Measurements from ENCODE around the gene RPL37A. TPM values are rescaled to one million over a fixed set of nuclear protein-coding genes. Genes with fewer than 3 reads are reported as not detected.
A peak's percentile ranks its signal among the peaks of the same experiment; 100 is the strongest.

The RPL37A gene
- polyA plus RNA-seq, 1 donor from 2014 or later: 1,655 TPM

DNA sequence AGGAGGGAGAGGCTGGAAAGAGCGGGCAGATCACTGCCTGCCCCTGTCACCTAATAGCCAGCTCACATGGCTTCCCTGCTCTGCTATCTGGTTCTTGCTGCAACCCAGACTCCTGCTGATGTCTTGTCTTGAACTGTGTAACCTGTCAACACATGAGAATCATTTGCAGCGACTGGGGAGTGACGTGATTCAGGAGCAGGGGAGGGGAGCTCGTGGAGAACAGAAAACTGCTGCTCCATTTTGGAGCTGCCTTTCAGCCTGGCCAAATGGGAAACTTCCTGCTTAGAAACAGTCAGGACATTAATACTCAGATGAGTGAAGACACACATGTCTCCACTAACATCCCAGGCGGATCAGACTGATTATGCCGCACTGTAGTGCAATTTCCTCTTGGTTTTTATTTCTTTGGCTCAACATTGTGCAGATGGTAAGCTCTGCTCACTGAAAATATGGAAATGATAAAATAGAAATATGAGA, 38.1 kb downstream of the RPL37A start:
- Histone ChIP-seq H3K4me2 (ENCODE audit: low read length) (peak overlapping the region; percentile 40), H3K9ac (ENCODE audit: low read length) (peak overlapping the region; percentile 67), H3F3A (ENCODE audit: insufficient read depth, low read length, poor library complexity, severe bottlenecking) (no peaks in the 10 kb centered on the region), H3K9me3 (ENCODE audit: low read length) (no peaks in the 10 kb centered on the region), H4K20me1 (ENCODE audit: insufficient read depth) (no peaks in the 10 kb centered on the region), H2AFZ (ENCODE audit: low read depth, low read length) (no peak overlapping the region), H3K36me3 (ENCODE audit: insufficient read depth, low read length) (no peaks in the 10 kb centered on the region), H3K27ac (ENCODE audit: low read length) (peak overlapping the region; percentile 93), H3K27me3 (ENCODE audit: insufficient read depth, low read depth, low read length) (no peaks in the 10 kb centered on the region), H3K4me3 (ENCODE audit: low read length) (peak overlapping the region; percentile 54), H3K9me2 (ENCODE audit: insufficient read depth, low read length) (no peaks in the 10 kb centered on the region), H3K79me2 (replicated peaks; ENCODE audit: insufficient read depth, low read length) (no peaks in the 10 kb centered on the region)
- TF ChIP-seq TAF1 (IDR thresholded peaks at IDR 0.05; ENCODE audit: low read depth): no peak
- TF ChIP-seq, protein P1, sequence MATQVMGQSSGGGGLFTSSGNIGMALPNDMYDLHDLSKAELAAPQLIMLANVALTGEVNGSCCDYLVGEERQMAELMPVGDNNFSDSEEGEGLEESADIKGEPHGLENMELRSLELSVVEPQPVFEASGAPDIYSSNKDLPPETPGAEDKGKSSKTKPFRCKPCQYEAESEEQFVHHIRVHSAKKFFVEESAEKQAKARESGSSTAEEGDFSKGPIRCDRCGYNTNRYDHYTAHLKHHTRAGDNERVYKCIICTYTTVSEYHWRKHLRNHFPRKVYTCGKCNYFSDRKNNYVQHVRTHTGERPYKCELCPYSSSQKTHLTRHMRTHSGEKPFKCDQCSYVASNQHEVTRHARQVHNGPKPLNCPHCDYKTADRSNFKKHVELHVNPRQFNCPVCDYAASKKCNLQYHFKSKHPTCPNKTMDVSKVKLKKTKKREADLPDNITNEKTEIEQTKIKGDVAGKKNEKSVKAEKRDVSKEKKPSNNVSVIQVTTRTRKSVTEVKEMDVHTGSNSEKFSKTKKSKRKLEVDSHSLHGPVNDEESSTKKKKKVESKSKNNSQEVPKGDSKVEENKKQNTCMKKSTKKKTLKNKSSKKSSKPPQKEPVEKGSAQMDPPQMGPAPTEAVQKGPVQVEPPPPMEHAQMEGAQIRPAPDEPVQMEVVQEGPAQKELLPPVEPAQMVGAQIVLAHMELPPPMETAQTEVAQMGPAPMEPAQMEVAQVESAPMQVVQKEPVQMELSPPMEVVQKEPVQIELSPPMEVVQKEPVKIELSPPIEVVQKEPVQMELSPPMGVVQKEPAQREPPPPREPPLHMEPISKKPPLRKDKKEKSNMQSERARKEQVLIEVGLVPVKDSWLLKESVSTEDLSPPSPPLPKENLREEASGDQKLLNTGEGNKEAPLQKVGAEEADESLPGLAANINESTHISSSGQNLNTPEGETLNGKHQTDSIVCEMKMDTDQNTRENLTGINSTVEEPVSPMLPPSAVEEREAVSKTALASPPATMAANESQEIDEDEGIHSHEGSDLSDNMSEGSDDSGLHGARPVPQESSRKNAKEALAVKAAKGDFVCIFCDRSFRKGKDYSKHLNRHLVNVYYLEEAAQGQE (IDR thresholded peaks at IDR 0.05; ENCODE audit: borderline replicate concordance): peak; percentile 53
- TF ChIP-seq EP300 (conservative IDR thresholded peaks at IDR 0.05; ENCODE audit: poor library complexity, severe bottlenecking): peak; percentile 91
- peak; percentile 97 for TF ChIP-seq POLR2AphosphoS5 (IDR thresholded peaks at IDR 0.05)
- peak; percentile 60 for TF ChIP-seq MXI1 (conservative IDR thresholded peaks at IDR 0.05; ENCODE audit: poor library complexity, severe bottlenecking)
- TF ChIP-seq EZH2 (IDR thresholded peaks at IDR 0.05; ENCODE audit: borderline replicate concordance, insufficient read depth, low read length, poor library complexity, severe bottlenecking): no peak
- peak; percentile 35 for TF ChIP-seq SMC3 (conservative IDR thresholded peaks at IDR 0.05; ENCODE audit: poor library complexity)

GRCh38 chr2:216537366-216537765, 38.7 kb downstream of the RPL37A start:
- no peak overlapping the region for H2AFZ ChIP-seq (ENCODE audit: low read depth, low read length)
- no peaks in the 10 kb centered on the region for H3K36me3 ChIP-seq (ENCODE audit: insufficient read depth, low read length)
- H3K4me2 ChIP-seq (ENCODE audit: low read length): peak overlapping the region; percentile 8

GRCh38 chr2:216538538-216538937, 39.9 kb downstream of the RPL37A start:
- H2AFZ ChIP-seq (ENCODE audit: low read depth, low read length): no peak overlapping the region
- H3K9ac ChIP-seq (ENCODE audit: low read length): no peak overlapping the region
- TF ChIP-seq EP300 (conservative IDR thresholded peaks at IDR 0.05; ENCODE audit: poor library complexity, severe bottlenecking) (no peak), EZH2 (IDR thresholded peaks at IDR 0.05; ENCODE audit: borderline replicate concordance, insufficient read depth, low read length, poor library complexity, severe bottlenecking) (no peak), TAF1 (IDR thresholded peaks at IDR 0.05; ENCODE audit: low read depth) (no peak), SMC3 (conservative IDR thresholded peaks at IDR 0.05; ENCODE audit: poor library complexity) (no peak), RAD21 (conservative IDR thresholded peaks at IDR 0.05) (no peak), MXI1 (conservative IDR thresholded peaks at IDR 0.05; ENCODE audit: poor library complexity, severe bottlenecking) (no peak), POLR2AphosphoS5 (IDR thresholded peaks at IDR 0.05) (no peak)
- TF ChIP-seq, protein P2, sequence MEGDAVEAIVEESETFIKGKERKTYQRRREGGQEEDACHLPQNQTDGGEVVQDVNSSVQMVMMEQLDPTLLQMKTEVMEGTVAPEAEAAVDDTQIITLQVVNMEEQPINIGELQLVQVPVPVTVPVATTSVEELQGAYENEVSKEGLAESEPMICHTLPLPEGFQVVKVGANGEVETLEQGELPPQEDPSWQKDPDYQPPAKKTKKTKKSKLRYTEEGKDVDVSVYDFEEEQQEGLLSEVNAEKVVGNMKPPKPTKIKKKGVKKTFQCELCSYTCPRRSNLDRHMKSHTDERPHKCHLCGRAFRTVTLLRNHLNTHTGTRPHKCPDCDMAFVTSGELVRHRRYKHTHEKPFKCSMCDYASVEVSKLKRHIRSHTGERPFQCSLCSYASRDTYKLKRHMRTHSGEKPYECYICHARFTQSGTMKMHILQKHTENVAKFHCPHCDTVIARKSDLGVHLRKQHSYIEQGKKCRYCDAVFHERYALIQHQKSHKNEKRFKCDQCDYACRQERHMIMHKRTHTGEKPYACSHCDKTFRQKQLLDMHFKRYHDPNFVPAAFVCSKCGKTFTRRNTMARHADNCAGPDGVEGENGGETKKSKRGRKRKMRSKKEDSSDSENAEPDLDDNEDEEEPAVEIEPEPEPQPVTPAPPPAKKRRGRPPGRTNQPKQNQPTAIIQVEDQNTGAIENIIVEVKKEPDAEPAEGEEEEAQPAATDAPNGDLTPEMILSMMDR (IDR thresholded peaks at IDR 0.05; ENCODE audit: poor library complexity, severe bottlenecking): no peak
- TF ChIP-seq, protein P1 (IDR thresholded peaks at IDR 0.05; ENCODE audit: borderline replicate concordance): no peak
- H3F3A ChIP-seq (ENCODE audit: insufficient read depth, low read length, poor library complexity, severe bottlenecking): no peaks in the 10 kb centered on the region
- H3K4me2 ChIP-seq (ENCODE audit: low read length): no peak overlapping the region
- H3K9me2 ChIP-seq (ENCODE audit: insufficient read depth, low read length): no peaks in the 10 kb centered on the region
- H3K27me3 ChIP-seq (ENCODE audit: insufficient read depth, low read depth, low read length): no peaks in the 10 kb centered on the region
- H3K36me3 ChIP-seq (ENCODE audit: insufficient read depth, low read length): no peaks in the 10 kb centered on the region
- H3K27ac ChIP-seq (ENCODE audit: low read length): no peak overlapping the region
- H3K4me3 ChIP-seq (ENCODE audit: low read length): no peak overlapping the region
- H4K20me1 ChIP-seq (ENCODE audit: insufficient read depth): no peaks in the 10 kb centered on the region
- H3K9me3 ChIP-seq (ENCODE audit: low read length): no peaks in the 10 kb centered on the region
- H3K79me2 ChIP-seq (replicated peaks; ENCODE audit: insufficient read depth, low read length): no peaks in the 10 kb centered on the region

More at GRCh38 chr2:216537366-216537765, 38.7 kb downstream of the RPL37A start:
- Histone ChIP-seq H3K79me2 (replicated peaks; ENCODE audit: insufficient read depth, low read length) (no peaks in the 10 kb centered on the region), H3K4me3 (ENCODE audit: low read length) (peak overlapping the region; percentile 54), H3K9me3 (ENCODE audit: low read length) (no peaks in the 10 kb centered on the region), H3F3A (ENCODE audit: insufficient read depth, low read length, poor library complexity, severe bottlenecking) (no peaks in the 10 kb centered on the region), H3K27me3 (ENCODE audit: insufficient read depth, low read depth, low read length) (no peaks in the 10 kb centered on the region), H3K27ac (ENCODE audit: low read length) (peak overlapping the region; percentile 93), H4K20me1 (ENCODE audit: insufficient read depth) (no peaks in the 10 kb centered on the region), H3K9ac (ENCODE audit: low read length) (peak overlapping the region; percentile 67), H3K9me2 (ENCODE audit: insufficient read depth, low read length) (no peaks in the 10 kb centered on the region)
- TF ChIP-seq POLR2AphosphoS5 (IDR thresholded peaks at IDR 0.05) (peak; percentile 28), MXI1 (conservative IDR thresholded peaks at IDR 0.05; ENCODE audit: poor library complexity, severe bottlenecking) (no peak), RAD21 (conservative IDR thresholded peaks at IDR 0.05) (no peak)

Measured in neural cell (in vitro differentiated cells).